NT2/D1 (cell line): ENCODE data around the gene C4orf50.

Experiments used
- SUZ12 ChIP-seq: IDR thresholded peaks from 2 replicates; pipeline ENCODE4 v1.6.1; 2011; ENCODE audit not compliant: insufficient read length, insufficient read depth; ENCODE audit errors: extremely low read depth
- YY1 ChIP-seq: IDR thresholded peaks from 2 replicates; pipeline ENCODE4 v1.6.1; 2011; ENCODE audit not compliant: insufficient read length, insufficient read depth
- ZNF274 ChIP-seq: IDR thresholded peaks from 2 replicates; pipeline ENCODE4 v1.6.1; 2011; ENCODE audit warnings: mild to moderate bottlenecking, low read depth, low read length

DNA sequence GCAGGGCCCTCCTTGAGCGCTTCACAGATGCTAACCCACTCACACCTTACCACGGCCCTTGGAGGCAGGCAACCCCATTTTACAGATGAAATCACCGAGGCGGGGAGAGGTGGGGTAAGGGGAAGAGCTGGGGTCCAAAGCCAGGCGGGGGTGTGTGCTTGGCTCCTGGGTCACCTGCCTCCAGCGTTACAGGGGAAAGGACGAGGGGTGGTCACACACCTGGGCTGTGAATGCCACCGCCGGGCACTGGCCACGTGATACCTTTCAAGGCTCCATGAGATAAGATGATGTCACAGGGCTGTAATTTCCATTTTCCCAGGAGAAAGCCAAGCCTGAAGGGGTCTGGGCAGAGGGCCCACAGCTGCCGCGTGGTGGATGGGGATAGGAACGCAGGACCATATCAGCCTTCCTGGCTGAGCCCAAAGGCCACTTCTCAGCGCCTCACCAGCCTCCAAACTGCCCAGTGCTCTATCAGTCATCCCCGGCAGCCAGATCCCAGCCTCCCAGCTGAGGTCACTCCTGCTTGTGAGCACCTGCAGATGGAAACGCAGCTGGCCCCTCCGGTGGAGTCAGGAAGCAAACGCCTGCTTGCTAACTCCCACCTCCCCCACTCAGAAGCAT is 62.9 kb downstream of the C4orf50 start:
- TF ChIP-seq YY1 (no peak), ZNF274 (no peak), SUZ12 (no peak)
